Tibial nerve (tissue), 4 donors: ENCODE measurements around the gene HMCN1. TPM values are rescaled to one million over a fixed set of nuclear protein-coding genes. Genes with fewer than 3 reads are reported as not detected.

Source experiments
- DNase-seq, 2 donors: peaks; one replicate each; pipeline ENCODE4 v3.0.0-alpha.2; 2019; ENCODE audit warnings: low spot score in 2 of 2
- H3K27ac ChIP-seq, 4 donors: fragments of 200-600 bp; sonication (generic) in 3 of 4; one replicate each; pipeline ENCODE4 v1.5.1; 2017 to 2019; ENCODE audit warnings: mild to moderate bottlenecking in 1 of 4
- H3K27me3 ChIP-seq, 2 donors: fragments of 200-600 bp; sonication (generic) in 1 of 2; one replicate each; pipeline versions ENCODE4 v1.5.1 to v1.6.0; 2017 to 2019
- H3K36me3 ChIP-seq, 3 donors: fragments of 200-600 bp; sonication (generic); one replicate each; pipeline ENCODE4 v1.5.1; 2018 to 2019
- H3K4me1 ChIP-seq, 4 donors: fragments of 200-600 bp; sonication (generic) in 3 of 4; one replicate each; pipeline ENCODE4 v1.5.1; 2017 to 2019
- H3K4me3 ChIP-seq, 4 donors: fragments of 200-600 bp; sonication (generic) in 3 of 4; one replicate each; pipeline ENCODE4 v1.5.1; 2017 to 2019; ENCODE audit warnings: mild to moderate bottlenecking in 1 of 4, moderate library complexity in 1 of 4
- H3K9me3 ChIP-seq, 4 donors: fragments of 200-600 bp; sonication (generic) in 3 of 4; one replicate each; pipeline ENCODE4 v1.5.1; 2017 to 2019
- EP300 ChIP-seq, 2 donors: sonication (generic); formaldehyde crosslinking; IDR thresholded peaks; one replicate each; pipeline ENCODE4 v1.6.1; 2017; ENCODE audit warnings: antibody characterized with exemption in 2 of 2, mild to moderate bottlenecking in 1 of 2
- POLR2A ChIP-seq, 2 donors: fragments of 450-650 bp; IDR thresholded peaks; one replicate each; pipeline ENCODE4 v1.6.1; 2017; ENCODE audit warnings: antibody characterized with exemption in 2 of 2, mild to moderate bottlenecking in 2 of 2, moderate library complexity in 2 of 2
- WGBS, 2 donors: methylation state at CpG; one replicate each; pipeline ENCODE4 v1.1.5; 2018; 5-methylcytosine and 5-hydroxymethylcytosine counted together
- total RNA-seq, 4 donors: library from RNA; depleted of rRNA; stranded (reverse); fragments of >200 nt; gene quantifications; one replicate each; pipeline ENCODE4 v1.1.0, GENCODE V29; 2016
- TF ChIP-seq, protein P1 (sequence below), 5 experiments: fragments of 200-600 bp in 3 of 5; fragments of 450-650 bp in 2 of 5; sonication (generic) in 3 of 5; IDR thresholded peaks; one replicate each; pipeline ENCODE4 v1.5.1; 2016 to 2019; ENCODE audit warnings: antibody characterized with exemption in 5 of 5, mild to moderate bottlenecking in 3 of 5, moderate library complexity in 2 of 5

The HMCN1 gene
- total RNA-seq, 4 donors from 2014 or later: 2.1 to 13.3 (median 3.9) TPM

DNA sequence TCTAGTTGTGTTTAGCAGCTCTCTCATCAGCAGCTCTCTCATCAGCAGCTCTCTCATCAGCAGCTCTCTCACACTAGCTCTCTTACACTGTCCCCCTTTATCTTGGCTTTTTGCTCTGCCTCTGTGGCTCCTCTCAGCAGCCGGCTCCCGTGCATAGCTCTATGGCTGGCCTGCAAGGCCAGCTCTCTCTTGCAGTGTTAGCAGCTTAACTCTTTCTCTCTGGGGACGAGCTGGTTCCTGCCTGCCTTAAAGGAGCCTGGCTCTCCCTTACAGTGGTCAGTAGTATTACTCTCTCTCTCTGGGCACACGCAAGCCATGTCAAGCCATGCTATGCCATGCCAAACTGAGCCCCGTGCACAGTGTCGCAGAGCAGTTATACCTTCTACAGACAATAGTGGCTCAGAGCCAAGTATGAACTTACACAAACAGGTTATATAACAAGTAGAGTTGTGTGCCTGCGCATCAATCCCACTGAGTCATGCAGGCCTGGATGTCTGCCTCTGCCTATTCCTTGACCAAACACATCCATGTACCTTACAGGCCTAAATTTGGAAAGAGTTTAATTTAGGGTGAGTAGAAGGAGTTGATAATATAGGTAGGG, 345.0 kb downstream of the HMCN1 start:
- H3K27ac ChIP-seq: no peak overlapping the region
- 86 to 92% methylated on average over 7 of the region's 7 CpGs for WGBS, 2 donors
- H3K36me3 ChIP-seq: no peaks in the 10 kb centered on the region
- no peaks in the 10 kb centered on the region for H3K27me3 ChIP-seq
- H3K4me1 ChIP-seq: no peaks in the 10 kb centered on the region
- H3K4me3 ChIP-seq: no peak overlapping the region
- no peaks in the 10 kb centered on the region for H3K9me3 ChIP-seq
- TF ChIP-seq POLR2A (IDR thresholded peaks at IDR 0.05) (no peak), EP300 (IDR thresholded peaks at IDR 0.05) (no peak)
- TF ChIP-seq, protein P1, sequence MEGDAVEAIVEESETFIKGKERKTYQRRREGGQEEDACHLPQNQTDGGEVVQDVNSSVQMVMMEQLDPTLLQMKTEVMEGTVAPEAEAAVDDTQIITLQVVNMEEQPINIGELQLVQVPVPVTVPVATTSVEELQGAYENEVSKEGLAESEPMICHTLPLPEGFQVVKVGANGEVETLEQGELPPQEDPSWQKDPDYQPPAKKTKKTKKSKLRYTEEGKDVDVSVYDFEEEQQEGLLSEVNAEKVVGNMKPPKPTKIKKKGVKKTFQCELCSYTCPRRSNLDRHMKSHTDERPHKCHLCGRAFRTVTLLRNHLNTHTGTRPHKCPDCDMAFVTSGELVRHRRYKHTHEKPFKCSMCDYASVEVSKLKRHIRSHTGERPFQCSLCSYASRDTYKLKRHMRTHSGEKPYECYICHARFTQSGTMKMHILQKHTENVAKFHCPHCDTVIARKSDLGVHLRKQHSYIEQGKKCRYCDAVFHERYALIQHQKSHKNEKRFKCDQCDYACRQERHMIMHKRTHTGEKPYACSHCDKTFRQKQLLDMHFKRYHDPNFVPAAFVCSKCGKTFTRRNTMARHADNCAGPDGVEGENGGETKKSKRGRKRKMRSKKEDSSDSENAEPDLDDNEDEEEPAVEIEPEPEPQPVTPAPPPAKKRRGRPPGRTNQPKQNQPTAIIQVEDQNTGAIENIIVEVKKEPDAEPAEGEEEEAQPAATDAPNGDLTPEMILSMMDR (IDR thresholded peaks at IDR 0.05): no peak
- DNase-seq: no peak

DNA sequence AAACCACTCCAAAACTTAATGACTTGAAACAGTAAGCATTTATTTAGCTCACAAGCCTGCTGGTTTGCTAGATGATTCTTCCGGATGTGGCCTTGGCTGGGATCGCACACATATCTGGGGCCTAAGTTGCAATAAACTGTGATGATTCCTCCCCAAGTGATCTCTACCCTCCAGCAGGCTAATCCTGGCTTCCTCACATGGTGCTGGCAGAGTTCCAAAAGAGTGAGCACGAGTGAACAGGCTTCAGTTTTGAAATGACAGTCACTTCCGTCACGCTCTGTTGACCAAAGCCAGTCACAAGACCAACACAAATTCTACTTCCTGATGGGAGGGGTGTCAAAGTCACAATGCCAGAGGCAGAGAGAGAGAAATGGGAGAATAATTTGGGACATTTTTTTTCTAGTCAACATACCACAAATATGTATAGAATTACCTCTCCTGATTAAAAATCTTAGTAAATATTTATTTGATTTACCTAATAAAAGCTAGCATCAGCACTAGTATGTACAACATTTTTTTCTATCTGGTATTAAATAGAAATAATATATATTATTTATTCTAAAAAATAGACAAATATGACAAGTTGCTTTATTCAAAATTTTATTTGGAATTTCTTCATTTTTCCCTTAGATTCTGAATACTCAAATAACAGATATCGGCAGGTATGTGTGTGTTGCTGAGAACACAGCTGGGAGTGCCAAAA, 348.2 kb downstream of the HMCN1 start:
- WGBS, 2 donors: 47 to 48% methylated on average over 6 of the region's 6 CpGs
- H3K36me3 ChIP-seq: no peaks in the 10 kb centered on the region
- H3K4me3 ChIP-seq: no peak overlapping the region
- peak; percentile 42 to 80 for DNase-seq
- peak overlapping the region in 1 of 4 donors; percentile 3 for H3K27ac ChIP-seq
- TF ChIP-seq EP300 (IDR thresholded peaks at IDR 0.05): peak; percentile 77 to 83
- TF ChIP-seq, protein P1 (IDR thresholded peaks at IDR 0.05): no peak
- H3K4me1 ChIP-seq: no peaks in the 10 kb centered on the region
- no peaks in the 10 kb centered on the region for H3K27me3 ChIP-seq
- H3K9me3 ChIP-seq: no peaks in the 10 kb centered on the region

DNA sequence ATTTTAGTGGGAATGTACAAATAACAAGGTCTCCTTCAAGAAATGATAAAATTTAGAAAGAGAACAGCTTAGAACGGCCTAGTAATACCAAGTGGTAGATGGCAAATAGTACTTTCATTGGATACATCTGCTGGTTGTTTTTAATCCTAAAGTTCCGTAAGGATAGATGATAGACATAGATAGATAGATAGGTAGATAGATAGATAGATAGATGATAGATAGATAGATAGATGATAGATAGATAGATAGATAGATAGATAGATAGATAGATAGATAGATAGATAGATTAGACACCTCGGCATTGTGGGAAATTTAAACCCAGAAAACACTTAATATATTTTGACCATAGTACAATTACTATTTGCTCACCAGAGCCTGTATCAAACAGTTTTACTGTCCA, 352.4 kb downstream of the HMCN1 start:
- H3K9me3 ChIP-seq: no peaks in the 10 kb centered on the region
- no peaks in the 10 kb centered on the region for H3K27me3 ChIP-seq
- H3K27ac ChIP-seq: no peak overlapping the region
- H3K36me3 ChIP-seq: no peaks in the 10 kb centered on the region
- TF ChIP-seq EP300 (IDR thresholded peaks at IDR 0.05) (no peak), POLR2A (IDR thresholded peaks at IDR 0.05) (no peak)
- TF ChIP-seq, protein P1 (IDR thresholded peaks at IDR 0.05): no peak
- 88 to 92% methylated on average over 3 of the region's 3 CpGs for WGBS, 2 donors
- no peaks in the 10 kb centered on the region for H3K4me1 ChIP-seq
- no peak for DNase-seq
- H3K4me3 ChIP-seq: no peak overlapping the region

DNA sequence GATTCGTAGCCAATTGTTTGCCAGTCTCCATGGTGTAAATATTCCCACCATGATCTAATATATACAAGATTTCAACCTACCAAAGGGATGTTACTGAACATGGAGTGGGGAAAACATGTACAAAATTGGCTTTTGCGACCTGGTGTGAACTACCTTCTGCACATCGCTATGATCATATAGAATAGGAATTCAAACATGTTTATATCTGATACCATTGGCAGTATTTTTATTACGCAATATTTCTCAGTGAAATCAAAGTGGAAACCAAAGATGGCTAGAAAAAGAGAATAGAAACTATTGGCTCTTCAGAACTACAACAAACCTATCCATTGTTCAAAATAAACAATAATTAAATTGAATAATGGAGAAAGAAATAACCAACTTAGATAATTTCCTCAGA, 355.7 kb downstream of the HMCN1 start:
- DNase-seq: no peak
- H3K36me3 ChIP-seq: no peaks in the 10 kb centered on the region
- 97% methylated on average over 4 of the region's 4 CpGs for WGBS, 2 donors
- H3K27ac ChIP-seq: no peak overlapping the region
- no peaks in the 10 kb centered on the region for H3K27me3 ChIP-seq
- TF ChIP-seq, protein P1 (IDR thresholded peaks at IDR 0.05): no peak
- TF ChIP-seq POLR2A (IDR thresholded peaks at IDR 0.05) (no peak), EP300 (IDR thresholded peaks at IDR 0.05) (no peak)
- no peaks in the 10 kb centered on the region for H3K9me3 ChIP-seq
- no peak overlapping the region for H3K4me3 ChIP-seq
- peaks cover 0 to 9% (median 0%) of the 10 kb centered on the region in 4 donors for H3K4me1 ChIP-seq

DNA sequence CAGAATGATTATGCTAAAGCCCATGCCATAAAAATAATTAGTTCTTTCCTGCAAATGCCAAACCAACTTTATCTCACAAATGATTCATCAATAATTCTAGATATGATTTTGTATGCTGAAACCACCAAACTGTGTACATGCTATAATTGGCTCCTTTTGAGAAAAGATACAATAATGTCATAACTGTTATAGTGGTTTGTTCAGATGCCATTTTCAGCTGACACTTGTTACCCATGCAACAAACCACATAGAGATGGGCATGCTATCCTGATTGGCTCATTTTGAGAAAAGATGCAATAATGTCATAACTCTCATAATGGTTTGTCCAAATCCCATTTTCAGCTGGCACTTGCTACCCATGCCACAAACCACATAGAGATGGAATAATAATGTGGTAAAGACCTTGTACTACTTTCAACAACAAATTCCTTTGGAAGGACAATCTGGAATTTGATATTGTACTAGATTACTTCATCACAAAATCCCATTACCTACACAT, 357.1 kb downstream of the HMCN1 start:
- H3K4me3 ChIP-seq: no peak overlapping the region
- H3K36me3 ChIP-seq: no peaks in the 10 kb centered on the region
- H3K4me1 ChIP-seq: peaks cover 0 to 9% (median 0%) of the 10 kb centered on the region in 4 donors
- no peak for TF ChIP-seq EP300 (IDR thresholded peaks at IDR 0.05)
- TF ChIP-seq, protein P1 (IDR thresholded peaks at IDR 0.05): no peak
- TF ChIP-seq POLR2A (IDR thresholded peaks at IDR 0.05): no peak
- no peaks in the 10 kb centered on the region for H3K27me3 ChIP-seq
- no peak overlapping the region for H3K27ac ChIP-seq
- DNase-seq: no peak
- no peaks in the 10 kb centered on the region for H3K9me3 ChIP-seq
